HG03135 (cell line): ENCODE measurements around the gene NAALADL2.
"Not testable (repeated sequence)": the region's sequence is repeated elsewhere in the genome, so short reads cannot be mapped to it uniquely, and the experiment has no call there.

Experiments used
- ATAC-seq: cut with Tn5 transposase; IDR thresholded peaks from one replicate; pipeline ENCODE4 v1.9.1; 2021; ENCODE audit warnings: mild to moderate bottlenecking, moderate library complexity; ENCODE audit not compliant: unreplicated experiment

NAALADL2 gene

GRCh38 chr3:175068587-175068986, 209.5 kb downstream of the NAALADL2 start:
- ATAC-seq, result no peak

DNA sequence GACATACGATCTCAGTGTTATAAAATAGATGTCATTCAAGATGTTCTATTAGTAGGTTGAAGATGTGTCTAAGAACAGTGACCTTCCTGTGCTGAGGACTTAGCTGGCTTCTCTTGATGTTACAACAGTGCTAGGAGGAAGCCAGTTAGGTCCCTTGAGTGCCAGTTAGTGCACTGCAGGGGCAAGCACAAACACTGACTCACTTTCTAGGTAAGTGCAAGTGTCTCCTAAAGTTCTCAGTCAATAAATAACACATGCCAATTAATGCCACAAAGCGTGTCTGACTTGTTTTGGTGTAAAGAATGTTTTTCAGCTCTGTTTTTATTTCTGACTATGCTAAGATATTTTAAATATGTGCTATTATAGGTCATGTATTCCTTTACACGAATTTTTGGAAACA, 211.8 kb downstream of the NAALADL2 start:
- ATAC-seq, result no peak

DNA sequence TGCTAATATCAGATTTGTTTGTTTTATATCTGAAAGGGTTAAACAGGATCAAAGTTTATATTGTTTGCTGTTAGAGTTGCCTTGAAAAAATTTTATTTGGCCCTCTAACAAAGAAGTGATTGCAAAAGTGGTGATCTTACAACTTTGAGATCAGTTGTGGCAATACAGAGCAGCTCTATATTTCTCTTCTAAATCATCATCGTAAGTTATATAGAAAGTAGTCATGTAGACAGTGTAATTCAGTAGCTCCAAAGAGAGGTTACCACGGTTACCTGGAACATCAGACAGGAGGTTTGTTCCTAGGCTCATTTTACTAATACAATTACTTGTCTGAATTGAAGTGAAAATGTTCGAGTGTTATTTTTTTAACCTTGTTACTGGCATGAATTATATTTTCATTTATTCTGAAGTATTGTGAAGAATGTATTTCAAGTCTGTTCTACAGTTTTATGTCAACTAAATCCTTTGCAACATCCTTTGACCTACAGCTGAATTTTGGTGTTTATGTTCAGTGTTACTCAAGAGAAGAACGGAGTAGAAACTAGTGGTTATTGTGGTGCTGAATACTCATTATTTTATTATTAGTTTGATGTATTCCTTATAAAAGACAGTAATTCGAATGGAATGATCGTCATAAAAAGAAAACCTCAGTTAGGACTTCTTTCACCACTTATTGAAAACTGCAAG, 214.2 kb downstream of the NAALADL2 start:
- ATAC-seq, result no peak

DNA sequence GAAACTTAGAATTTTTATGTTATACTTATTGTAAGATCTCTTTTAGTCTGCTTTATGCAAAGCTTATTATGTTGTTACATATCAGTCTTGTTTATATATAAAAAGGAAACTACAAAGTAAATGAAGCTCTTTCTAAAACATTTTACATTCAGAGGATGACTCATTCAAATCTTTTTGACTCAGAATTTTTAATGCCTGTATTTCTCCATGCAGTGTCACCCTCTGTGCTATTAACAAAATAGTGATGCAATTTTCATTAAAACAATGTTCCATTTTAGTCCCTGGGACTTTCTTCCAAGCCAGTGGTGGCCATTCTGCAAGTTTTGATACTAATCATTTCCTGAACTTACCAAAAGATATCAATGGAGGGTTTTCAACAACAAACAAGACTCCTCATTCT, 216.1 kb downstream of the NAALADL2 start:
- no peak for ATAC-seq

DNA sequence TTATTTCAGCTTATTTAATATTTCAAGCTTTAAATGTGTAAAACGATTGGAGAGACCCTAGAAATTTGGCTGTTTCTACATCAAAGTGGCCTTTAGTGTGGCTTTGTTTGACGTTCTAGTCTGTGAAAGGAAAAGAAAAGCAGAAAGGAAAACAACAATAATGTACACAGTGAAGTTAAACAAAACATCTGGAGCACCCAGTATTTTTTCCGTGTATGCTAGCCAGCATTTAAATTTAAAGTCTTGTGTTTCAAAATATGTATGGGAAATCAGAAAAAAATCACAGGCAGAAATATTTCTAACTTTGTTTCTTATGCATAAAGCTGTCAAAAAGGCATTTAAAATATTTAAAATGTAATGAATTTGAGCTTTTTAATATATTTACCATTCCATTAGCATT, 218.1 kb downstream of the NAALADL2 start:
- ATAC-seq, result no peak

GRCh38 chr3:175082631-175083030, 223.5 kb downstream of the NAALADL2 start:
- no peak for ATAC-seq

DNA sequence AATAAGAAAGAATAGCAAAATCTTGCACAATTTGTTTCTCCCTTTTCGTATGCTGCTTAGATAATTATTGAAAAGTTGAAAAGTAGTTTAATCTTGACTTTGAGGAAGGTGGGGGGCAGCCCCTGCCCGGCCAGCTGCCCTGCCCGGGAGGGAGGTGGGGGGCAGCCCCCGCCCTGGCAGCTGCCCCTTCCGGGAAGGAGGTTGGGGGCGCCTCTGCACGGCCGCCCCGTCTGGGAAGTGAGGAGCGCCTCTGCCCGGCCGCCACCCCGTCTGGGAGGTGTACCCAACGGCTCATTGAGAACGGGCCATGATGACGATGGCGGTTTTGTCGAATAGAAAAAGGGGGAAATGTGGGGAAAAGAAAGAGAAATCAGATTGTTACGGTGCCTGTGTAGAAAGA, 228.0 kb downstream of the NAALADL2 start:
- ATAC-seq, result not testable (repeated sequence)

- no peak for ATAC-seq
These were observed 229.7 kb downstream of the NAALADL2 start for GRCh38 chr3:175088766-175089380.

- ATAC-seq, result no peak
These were observed 232.4 kb downstream of the NAALADL2 start for GRCh38 chr3:175091426-175092114.

DNA sequence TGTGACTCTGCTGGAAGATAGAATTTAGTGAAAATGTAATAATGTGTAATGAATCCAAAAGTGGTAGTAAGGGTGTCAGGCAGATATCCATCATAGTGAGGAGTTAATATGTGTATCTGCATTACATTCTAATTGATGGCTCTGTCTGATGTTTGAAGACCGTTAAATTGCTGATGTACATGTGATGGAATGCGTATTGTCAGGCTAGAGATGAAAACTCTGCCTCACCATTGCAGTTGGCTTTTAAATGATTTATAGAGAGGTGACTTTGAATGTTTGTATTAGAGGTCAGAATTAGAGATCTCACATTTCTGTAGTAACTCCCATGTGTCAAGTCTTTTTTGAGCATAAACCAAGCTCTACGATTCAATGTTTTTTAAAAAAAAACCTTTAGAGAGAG, 234.6 kb downstream of the NAALADL2 start:
- ATAC-seq, result no peak

- no peak for ATAC-seq
These were observed 235.2 kb downstream of the NAALADL2 start for GRCh38 chr3:175094344-175094743.

DNA sequence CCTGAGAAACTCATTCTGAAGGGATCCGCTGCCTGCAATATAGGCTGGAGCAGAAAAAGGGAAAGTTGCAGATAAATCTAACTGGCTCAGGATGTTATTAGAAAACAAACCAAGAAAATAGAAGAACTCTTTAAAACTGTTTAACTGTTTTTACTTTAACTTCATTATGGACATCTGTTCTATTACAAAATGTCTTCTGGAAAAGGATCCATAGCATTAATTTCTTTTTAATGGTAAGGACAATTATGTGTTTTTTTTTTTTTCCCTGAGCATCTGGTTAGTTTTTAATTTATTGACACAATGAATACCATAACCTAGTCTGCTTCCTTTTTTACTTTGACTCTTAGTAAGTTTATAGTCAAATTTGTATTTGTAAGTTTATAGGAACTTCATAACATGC, 239.5 kb downstream of the NAALADL2 start:
- no peak for ATAC-seq

GRCh38 chr3:175102161-175102560, 243.0 kb downstream of the NAALADL2 start:
- ATAC-seq, result no peak

- no peak for ATAC-seq
These were observed 244.2 kb downstream of the NAALADL2 start for GRCh38 chr3:175103298-175103697.

DNA sequence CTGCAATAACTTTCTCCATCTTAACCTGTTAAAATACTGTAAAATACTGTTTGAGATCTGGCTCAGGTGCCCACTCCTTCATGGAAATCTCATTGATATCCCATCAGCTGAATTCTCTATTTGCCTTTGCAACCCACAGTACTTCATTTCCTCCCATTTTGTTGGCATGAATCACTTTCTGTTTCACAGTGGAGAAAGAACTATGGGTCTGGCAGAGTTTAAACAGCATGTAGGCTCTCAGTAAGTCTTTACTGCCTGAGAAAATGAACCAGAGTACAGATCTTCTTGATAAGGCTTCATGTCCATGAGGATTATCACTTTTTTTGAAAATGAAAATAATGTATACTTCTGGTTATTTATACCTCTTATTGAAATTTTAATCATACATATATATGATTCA, 245.9 kb downstream of the NAALADL2 start:
- ATAC-seq, result no peak

DNA sequence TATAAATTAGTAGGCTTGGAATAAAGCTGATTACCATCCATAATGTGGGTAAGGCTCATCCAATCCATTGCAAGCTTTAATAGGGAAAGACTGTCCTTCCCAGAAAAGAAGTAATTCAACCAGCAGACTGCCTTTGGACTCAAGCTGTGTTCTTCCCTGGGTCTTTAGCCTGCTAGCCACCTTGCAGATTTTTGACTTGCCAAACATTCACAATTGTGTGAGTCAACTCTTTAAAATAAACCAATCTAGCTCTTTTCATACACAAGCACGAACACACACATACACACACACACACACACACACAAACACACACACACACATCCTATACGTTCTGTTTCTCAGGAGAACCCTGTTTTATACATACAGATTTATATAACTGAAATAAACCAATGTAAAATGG, 248.1 kb downstream of the NAALADL2 start:
- ATAC-seq, result no peak

DNA sequence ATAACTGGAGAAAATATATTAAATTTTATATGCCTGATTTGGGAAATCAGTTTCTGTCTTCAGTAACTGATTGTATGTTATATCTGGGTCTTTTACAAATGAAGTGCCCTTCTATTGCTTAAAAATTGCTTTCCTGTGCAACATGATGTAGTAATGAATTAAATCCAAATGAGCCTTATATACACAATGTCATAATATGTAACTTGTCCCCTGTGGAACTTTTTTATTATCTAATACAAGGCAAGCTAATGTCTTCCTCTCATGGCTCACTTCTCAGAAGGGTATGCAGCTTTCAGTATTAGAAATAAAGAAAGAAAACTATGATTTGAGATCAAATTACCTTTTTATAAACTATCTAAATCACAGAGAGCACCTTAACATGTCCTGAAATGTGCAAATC, 248.9 kb downstream of the NAALADL2 start:
- no peak for ATAC-seq

- ATAC-seq, result no peak
These were observed 249.5 kb downstream of the NAALADL2 start for GRCh38 chr3:175108613-175109151.

- ATAC-seq, result no peak
These were observed 251.9 kb downstream of the NAALADL2 start for GRCh38 chr3:175111036-175111435.

DNA sequence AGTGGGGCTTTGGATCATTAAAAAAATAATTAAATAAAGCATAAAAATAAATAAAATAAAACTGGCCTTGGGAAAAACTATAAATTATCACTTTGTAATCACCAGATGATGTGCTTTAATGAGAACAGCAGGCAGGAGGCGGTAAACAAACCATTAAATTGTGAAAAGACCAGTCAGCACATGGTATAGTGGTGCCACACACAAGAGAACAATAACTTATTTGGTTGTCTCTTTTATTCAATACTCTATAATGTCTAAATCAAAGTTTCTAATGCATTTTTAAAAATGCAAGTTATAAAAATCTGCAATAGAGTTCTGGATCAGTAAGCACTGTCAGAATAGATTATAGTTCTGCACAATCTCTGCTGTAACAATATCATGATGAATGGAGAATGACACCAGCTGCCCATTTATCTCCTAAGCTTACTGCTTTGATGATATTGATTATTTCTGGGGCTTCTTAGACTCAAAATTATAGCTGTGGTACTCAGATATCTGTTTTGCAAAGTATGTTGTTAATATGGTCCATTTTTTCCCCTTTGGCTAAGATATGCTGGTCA, 259.3 kb downstream of the NAALADL2 start:
- ATAC-seq, result no peak

- no peak for ATAC-seq
These were observed 262.1 kb downstream of the NAALADL2 start for GRCh38 chr3:175121225-175121624.
